SKM-1 (cell line): ENCODE results near the gene TRIM43B.
"Not testable (repeated sequence)": the region's sequence is repeated elsewhere in the genome, so short reads cannot be mapped to it uniquely, and the experiment has no call there.

ENCODE experiments used
- DNase-seq: peaks from one replicate; lab custom pipeline; 2025; ENCODE audit not compliant: unreplicated experiment; lab: John Stamatoyannopoulos, UW

The TRIM43B gene

GRCh38 chr2:95484654-95485053, at the start of gene TRIM43B:
Gene TRIM43B (minus strand): TSS chr2:95484754. CDS start chr2:95482714, 2,040 bp downstream.
- not testable (repeated sequence) for DNase-seq

- no peak for DNase-seq
Measured at GRCh38 chr2:95531254-95531771, 46.8 kb upstream of the TRIM43B start.

GRCh38 chr2:95530734-95531133, 46.2 kb upstream of the TRIM43B start:
- no peak for DNase-seq

- no peak for DNase-seq
Measured at GRCh38 chr2:95526360-95527341, 42.1 kb upstream of the TRIM43B start.

- DNase-seq, result no peak
Measured at GRCh38 chr2:95525294-95526035, 40.9 kb upstream of the TRIM43B start.

GRCh38 chr2:95524195-95524594, 39.6 kb upstream of the TRIM43B start:
- no peak for DNase-seq

GRCh38 chr2:95514718-95515117, 30.2 kb upstream of the TRIM43B start:
- no peak for DNase-seq

- not testable (repeated sequence) for DNase-seq
Measured at GRCh38 chr2:95514226-95514625, 29.7 kb upstream of the TRIM43B start.

GRCh38 chr2:95509408-95509807, 24.9 kb upstream of the TRIM43B start:
- DNase-seq, result no peak

GRCh38 chr2:95505222-95505621, 20.7 kb upstream of the TRIM43B start:
- DNase-seq, result no peak

- DNase-seq, result no peak
Measured at GRCh38 chr2:95500854-95501253, 16.3 kb upstream of the TRIM43B start.

GRCh38 chr2:95492076-95492475, 7.5 kb upstream of the TRIM43B start:
- not testable (repeated sequence) for DNase-seq

- DNase-seq, result not testable (repeated sequence)
Measured at GRCh38 chr2:95475025-95475424, 9.5 kb downstream of the TRIM43B start.

- not testable (repeated sequence) for DNase-seq
Measured at GRCh38 chr2:95467984-95468383, 16.6 kb downstream of the TRIM43B start.

- DNase-seq, result not testable (repeated sequence)
Measured at GRCh38 chr2:95466572-95466971, 18.0 kb downstream of the TRIM43B start.

GRCh38 chr2:95463292-95463691, 21.3 kb downstream of the TRIM43B start:
- DNase-seq, result not testable (repeated sequence)

GRCh38 chr2:95445317-95445716, 39.2 kb downstream of the TRIM43B start:
- not testable (repeated sequence) for DNase-seq

- not testable (repeated sequence) for DNase-seq
Measured at GRCh38 chr2:95442474-95443099, 42.0 kb downstream of the TRIM43B start.

- DNase-seq, result not testable (repeated sequence)
Measured at GRCh38 chr2:95435872-95436209, 48.7 kb downstream of the TRIM43B start.

- DNase-seq, result not testable (repeated sequence)
Measured at GRCh38 chr2:95435162-95435871, 49.2 kb downstream of the TRIM43B start.
